ENCODE results near the gene NT5DC1.

DNA sequence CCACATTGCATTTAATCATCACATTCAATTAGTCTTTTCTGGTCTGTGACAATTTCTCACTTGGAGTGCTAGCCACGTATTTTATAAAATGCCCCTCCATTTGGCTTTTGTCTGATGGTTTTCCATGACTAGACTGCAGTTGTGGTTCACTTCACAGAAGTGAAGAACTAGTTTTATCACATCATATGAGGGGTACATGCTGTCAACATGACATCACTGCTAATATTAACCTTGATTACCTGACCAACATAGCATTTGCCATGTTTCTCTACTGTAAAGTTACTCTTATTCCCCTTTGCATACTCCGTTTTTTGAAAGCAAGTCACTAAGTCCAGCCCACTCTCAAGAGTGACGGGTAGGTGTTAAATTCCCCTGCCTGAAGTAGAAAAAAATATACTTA lies 73.3 kb downstream of the NT5DC1 start:
- TF ChIP-seq, protein P1, sequence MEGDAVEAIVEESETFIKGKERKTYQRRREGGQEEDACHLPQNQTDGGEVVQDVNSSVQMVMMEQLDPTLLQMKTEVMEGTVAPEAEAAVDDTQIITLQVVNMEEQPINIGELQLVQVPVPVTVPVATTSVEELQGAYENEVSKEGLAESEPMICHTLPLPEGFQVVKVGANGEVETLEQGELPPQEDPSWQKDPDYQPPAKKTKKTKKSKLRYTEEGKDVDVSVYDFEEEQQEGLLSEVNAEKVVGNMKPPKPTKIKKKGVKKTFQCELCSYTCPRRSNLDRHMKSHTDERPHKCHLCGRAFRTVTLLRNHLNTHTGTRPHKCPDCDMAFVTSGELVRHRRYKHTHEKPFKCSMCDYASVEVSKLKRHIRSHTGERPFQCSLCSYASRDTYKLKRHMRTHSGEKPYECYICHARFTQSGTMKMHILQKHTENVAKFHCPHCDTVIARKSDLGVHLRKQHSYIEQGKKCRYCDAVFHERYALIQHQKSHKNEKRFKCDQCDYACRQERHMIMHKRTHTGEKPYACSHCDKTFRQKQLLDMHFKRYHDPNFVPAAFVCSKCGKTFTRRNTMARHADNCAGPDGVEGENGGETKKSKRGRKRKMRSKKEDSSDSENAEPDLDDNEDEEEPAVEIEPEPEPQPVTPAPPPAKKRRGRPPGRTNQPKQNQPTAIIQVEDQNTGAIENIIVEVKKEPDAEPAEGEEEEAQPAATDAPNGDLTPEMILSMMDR (IDR thresholded peaks at IDR 0.05), result no peak
- TF ChIP-seq EZH2 (IDR thresholded peaks at IDR 0.05; ENCODE audit: borderline replicate concordance, insufficient read depth, low read depth, low read length, poor library complexity, severe bottlenecking), result no peak
